DMS153 treated with DMSO at 0.1 percent for 48 hours (cell line): ENCODE data around the gene INPP4A.
"Not testable (repeated sequence)": the region's sequence is repeated elsewhere in the genome, so short reads cannot be mapped to it uniquely, and the experiment has no call there.

Experiments
- DNase-seq: peaks from one replicate; lab custom pipeline; 2025; ENCODE audit not compliant: unreplicated experiment; lab: John Stamatoyannopoulos, UW

Gene INPP4A

DNA sequence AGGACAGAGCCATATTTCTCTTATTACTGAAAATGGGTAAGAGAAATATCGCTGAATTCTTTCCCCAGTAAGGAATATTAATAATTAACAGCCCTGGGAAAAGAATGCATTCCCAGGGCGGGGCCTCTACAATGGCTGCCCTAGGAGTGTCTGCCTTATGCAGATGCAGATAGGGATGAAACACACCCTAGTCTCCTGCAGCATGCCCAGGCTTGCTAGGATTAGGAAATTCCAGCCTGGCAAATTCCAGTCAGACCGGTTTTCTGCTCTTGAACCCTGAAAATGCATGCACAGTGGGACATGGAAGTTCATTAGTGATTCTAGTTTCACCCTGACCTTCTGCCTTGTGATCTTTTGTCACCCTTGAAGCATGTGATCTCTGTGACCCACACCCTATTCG is 9.0 kb upstream of the INPP4A start:
- not testable (repeated sequence) for DNase-seq

- no peak for DNase-seq
Measured at GRCh38 chr2:98436734-98437133, 7.9 kb upstream of the INPP4A start.

DNA sequence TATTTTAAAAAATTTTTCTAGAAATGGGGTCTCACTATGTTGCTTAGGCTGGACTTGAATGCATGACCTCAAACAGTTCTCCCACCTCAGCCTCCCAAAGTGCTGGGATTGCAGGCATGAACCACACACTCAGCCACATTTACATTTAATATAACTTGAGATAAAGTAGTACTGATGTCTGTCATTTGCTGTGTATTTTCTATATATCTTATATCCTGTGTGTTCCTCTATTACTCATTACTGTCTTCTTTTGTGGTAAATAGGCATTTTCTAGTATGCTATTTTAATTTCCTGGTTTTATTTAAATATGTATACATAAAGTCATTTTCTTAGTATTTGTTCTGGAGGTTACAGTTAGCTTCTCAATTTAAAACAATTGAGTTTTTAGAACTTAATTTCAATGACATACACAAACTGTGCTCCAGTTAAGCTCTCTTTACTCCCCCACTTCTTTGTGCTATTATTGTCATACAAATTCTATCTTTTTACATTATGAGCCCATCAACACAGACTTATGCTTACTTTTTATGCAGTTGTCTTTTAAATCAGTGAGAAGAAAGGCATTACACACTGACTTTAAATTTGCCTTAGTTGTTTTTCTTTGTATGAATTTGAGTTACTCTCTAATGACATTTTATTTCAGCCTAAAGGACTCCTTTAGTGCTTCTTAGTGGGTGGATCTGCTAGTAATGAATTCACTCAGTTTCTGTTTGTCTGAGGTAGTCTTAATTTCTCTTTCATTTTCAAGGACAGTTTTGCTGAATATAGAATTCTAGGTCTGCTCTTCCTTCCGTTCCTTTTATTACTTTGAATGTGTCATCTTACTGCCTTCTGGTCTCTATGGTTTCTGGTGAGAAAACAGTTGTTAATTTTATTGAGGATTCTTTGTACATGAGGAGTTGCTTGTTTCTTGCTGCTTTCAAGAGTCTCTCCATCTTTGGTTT is 6.2 kb upstream of the INPP4A start:
- no peak for DNase-seq

DNA sequence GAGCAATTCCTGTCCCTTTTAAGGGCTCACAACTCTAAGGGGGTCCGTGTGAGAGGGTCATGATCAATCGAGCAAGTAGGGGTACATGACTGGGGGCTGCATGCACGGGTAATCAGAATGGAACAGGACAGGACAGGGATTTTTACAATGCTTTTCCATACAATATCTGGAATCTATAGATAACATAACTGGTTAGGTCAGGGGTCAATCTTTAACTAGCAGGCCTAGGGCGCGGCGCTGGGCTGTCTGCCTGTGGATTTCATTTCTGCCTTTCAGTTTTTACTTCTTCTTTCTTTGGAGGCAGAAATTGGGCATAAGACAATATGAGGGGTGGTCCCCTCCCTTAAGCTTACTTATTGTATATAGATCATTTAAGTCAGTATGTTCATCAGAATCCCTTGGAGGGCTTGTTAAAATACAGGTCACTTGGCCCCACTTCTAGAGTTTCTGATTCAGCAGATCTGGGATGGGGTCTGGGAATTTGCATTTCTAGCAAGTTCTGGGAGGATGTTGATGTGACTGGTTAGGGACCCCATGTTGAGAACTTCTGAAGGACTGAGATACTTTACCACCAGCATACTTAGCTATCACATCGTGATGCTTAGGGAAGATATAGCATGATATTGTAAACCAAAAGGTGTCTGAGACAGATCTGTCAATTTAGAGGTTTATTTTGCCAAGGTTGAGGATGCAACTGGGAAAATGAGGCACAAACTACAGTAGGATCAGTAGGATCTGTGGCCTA is 2.8 kb upstream of the INPP4A start:
- DNase-seq = no peak

GRCh38 chr2:98442488-98442887 is 2.2 kb upstream of the INPP4A start:
- no peak for DNase-seq

DNA sequence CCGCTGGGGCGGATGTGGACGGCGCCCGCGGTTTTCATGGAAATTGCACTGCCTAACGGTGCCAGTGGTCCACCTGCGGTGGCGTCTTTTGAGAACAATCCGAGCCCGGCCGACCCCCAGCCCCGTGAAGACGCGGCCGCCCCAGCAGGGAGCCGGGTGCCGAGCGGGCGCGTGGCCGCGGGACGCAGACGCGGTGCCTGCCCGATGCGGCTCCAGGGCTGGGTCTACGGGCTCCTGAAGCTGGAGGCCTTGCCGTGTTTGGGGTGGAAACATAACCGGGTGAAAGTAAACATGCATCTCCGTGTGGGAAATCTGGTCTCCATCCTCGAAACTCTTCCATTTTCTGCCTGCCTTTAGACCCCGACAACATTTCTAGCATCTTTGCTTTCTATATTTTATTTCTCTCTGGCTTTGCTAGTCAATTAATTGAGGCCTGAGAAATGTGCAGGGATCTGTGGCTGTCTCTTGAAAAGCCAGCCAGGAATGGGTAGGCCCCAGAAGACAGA is 572 bp downstream of the INPP4A start:
- no peak for DNase-seq

DNA sequence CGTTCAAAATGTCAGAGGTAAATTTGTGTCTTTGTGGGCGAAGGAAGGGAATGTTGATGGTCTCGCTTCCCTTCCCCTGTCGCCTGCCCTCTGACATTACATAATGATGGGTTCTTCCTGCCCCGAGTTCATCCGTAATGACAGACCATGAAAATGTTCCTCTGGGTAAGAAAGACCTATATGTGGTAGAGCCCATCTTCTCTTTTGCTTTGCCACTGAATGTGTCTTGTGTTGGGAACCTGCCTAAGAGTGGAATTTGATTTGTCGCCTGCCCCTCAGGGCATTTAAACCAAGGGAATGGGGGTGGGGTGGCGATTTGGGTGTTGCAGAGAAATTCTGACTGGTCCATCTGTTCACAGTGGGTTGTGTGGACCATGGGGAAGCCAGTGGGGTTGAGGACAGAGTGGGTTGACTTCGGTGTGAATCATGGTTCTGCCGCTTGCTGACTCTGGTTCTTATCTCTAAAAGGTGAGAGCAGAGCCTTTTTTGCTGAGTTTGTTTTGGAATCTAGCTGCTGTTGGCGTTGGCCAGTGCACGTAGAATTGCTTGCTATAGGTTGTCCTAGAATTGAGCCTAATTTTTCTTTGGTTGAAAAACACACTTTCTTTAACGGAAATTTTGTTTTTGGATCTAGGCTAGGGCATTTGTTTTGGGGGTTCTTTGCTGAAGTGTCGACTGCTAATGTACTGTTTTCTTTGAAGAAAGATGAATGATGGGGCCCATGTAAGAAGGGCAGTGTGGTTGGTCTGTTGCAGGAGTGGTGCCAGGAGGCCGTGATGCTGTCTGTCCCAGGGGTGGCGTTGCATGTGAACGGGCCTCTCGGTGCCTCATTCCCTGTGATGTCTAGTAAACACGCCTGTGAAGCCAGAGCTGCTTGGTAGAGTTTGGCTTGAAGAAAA is 1.3 kb downstream of the INPP4A start:
- DNase-seq = no peak

- no peak for DNase-seq
Measured at GRCh38 chr2:98446850-98447249, 2.2 kb downstream of the INPP4A start.

DNA sequence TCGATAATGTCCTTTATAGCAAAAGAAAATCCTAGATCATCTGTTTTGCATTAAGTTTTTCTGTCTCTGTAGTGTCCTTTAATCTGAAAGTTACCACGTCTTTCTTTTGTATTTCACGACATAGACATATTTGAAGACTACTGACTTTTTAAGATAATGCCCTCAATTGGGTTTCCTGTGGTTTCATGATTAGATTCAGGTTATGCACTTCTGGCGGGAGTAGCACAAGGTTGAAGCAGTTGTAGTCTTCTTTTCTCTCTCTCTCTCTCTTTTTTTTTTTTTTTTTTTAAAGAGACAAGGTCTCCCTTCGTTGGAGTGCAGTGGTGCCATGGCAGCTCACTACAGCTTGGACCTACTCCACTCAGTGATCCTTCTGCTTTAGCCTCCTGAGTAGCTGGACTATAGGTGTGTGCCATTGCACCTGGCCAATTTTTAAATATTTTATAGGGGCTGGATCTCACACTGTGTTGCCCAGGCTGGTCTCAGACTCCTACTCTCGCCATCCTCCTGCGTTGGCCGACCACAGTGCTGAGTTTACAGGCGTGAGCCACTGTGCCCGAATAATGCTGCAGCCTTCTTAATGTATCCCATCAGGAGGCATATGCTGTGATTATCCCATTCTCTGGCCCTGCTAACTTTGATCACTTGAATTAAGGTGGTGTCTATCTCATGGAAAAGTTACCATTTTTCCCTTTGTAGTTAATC is 3.9 kb downstream of the INPP4A start:
- no peak for DNase-seq

- no peak for DNase-seq
Measured at GRCh38 chr2:98452396-98453027, 7.9 kb downstream of the INPP4A start.

- no peak for DNase-seq
Measured at GRCh38 chr2:98453083-98453482, 8.4 kb downstream of the INPP4A start.

GRCh38 chr2:98453531-98453930 is 8.9 kb downstream of the INPP4A start:
- DNase-seq = no peak

GRCh38 chr2:98454073-98454472 is 9.4 kb downstream of the INPP4A start:
- no peak for DNase-seq

DNA sequence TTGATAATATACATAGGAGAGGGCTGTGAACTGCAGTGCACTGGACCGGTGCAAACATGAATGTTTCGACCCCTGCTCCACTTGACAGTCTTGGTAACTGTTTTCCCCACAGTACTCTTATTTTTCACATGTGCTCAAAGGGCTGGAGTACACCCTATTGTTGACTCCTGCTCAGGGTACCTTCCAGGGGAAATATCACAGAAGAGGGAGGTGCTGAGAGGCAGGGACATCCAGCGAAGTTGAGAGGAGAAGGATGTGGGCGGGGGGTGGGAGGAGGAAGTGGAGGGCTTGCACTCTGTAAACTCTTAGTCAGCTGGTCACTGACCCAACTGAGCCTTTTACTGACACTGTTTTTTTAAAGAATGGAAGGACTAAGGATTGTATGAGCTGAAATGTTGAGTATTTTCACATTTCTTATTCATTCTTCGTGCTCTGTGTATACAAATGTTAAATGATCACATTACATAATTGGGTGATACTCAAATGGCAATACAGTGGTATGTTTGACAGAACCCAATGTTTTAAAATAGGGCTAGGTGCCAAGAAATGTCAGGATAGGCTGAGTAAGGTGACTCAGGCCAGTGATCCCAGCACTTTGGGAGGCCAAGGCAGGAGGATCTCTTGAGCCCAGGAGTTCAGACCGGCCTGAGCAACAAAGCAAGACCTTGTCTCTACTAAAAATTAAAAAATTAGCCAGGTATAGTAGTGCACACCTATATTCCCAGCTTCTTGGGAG is 10.0 kb downstream of the INPP4A start:
- DNase-seq = no peak

GRCh38 chr2:98455494-98455976 is 10.9 kb downstream of the INPP4A start:
- DNase-seq = no peak

- DNase-seq = no peak
Measured at GRCh38 chr2:98457045-98457696, 12.5 kb downstream of the INPP4A start.

DNA sequence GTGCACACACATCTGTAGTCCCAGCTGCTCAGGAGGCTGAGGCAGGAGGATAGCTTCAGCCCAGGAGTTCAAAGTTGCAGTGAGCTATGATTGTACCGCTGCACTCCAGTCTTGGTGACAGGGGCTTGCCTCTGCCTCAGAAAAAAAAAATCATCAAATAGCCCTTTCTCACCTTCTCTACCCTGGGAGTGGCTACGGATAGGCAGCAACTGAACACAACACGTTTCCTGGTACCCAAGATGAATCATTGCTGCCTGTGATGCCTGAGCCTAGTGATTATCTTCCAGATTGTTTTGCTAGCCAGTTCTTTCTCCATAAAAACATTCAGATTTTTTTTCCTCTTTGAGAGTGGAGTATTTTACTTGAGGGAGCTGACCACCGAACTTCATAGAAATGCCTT is 13.5 kb downstream of the INPP4A start:
- DNase-seq = no peak

DNA sequence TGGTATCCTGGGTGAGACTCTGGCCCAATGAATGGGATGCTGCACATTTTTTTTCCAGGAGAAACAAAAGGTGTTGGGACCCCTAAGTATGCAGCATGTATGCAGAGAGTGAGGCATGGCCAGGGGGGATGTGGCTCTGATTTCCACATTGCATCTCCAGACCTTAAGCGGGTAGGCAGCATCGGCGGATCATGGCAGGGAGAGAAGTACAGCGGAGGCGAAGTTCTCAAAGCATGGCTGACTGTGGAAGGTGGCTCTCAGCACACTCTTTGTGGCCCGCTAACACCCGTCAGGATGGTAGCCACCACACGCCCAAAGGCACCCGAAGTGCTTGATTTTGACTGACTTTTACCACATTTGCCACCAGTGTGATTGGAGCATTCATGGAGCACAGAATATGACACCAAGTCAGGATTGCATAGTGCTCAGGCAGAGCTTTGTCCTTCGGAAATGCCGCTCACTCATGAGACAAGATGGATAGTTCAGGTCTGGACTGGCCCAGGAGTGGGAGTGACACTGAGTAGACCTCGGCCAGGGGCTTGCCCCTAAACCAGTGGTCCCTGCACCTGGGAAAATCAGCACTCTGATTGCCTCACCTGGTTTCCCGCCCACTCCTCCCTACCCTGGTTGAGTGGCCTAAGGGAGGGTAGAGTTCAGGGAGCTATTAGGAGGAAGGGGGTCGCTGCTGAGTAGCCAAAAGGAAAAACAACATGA is 14.2 kb downstream of the INPP4A start:
- DNase-seq = no peak
